Measurements from ENCODE around the gene DEXI.
A peak's percentile ranks its signal among the peaks of the same experiment; 100 is the strongest.

DEXI gene

DNA sequence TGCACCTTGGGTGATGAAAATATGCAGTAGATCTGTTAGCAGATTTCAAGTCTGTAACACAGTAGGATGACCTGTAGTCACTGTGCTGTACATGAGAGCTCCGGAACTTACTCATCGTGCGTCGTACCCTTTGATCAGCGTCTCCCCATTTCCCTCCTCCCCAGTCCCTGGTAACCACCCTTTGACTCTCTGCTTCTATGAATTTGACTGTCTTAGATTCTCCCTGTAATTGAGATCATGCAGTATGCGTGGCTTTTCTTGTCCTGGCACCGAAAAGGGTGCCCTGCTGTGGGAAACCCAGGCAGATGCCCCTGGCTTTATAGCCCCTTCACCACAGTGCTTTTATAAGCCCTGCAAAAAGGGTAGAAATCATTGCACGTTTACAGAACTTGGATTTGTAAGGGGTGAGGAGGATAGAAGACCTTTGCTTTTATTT, 22.6 kb upstream of the DEXI start:
- no peak for DNase-seq (ENCODE audit: extremely low read depth, low read depth)
- TF ChIP-seq, protein P1, sequence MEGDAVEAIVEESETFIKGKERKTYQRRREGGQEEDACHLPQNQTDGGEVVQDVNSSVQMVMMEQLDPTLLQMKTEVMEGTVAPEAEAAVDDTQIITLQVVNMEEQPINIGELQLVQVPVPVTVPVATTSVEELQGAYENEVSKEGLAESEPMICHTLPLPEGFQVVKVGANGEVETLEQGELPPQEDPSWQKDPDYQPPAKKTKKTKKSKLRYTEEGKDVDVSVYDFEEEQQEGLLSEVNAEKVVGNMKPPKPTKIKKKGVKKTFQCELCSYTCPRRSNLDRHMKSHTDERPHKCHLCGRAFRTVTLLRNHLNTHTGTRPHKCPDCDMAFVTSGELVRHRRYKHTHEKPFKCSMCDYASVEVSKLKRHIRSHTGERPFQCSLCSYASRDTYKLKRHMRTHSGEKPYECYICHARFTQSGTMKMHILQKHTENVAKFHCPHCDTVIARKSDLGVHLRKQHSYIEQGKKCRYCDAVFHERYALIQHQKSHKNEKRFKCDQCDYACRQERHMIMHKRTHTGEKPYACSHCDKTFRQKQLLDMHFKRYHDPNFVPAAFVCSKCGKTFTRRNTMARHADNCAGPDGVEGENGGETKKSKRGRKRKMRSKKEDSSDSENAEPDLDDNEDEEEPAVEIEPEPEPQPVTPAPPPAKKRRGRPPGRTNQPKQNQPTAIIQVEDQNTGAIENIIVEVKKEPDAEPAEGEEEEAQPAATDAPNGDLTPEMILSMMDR (IDR thresholded peaks at IDR 0.05; ENCODE audit: low read depth, low read length, missing control alignments), result no peak
- H3K4me3 ChIP-seq (replicated peaks; ENCODE audit: low read depth, low read length), result no peak overlapping the region

DNA sequence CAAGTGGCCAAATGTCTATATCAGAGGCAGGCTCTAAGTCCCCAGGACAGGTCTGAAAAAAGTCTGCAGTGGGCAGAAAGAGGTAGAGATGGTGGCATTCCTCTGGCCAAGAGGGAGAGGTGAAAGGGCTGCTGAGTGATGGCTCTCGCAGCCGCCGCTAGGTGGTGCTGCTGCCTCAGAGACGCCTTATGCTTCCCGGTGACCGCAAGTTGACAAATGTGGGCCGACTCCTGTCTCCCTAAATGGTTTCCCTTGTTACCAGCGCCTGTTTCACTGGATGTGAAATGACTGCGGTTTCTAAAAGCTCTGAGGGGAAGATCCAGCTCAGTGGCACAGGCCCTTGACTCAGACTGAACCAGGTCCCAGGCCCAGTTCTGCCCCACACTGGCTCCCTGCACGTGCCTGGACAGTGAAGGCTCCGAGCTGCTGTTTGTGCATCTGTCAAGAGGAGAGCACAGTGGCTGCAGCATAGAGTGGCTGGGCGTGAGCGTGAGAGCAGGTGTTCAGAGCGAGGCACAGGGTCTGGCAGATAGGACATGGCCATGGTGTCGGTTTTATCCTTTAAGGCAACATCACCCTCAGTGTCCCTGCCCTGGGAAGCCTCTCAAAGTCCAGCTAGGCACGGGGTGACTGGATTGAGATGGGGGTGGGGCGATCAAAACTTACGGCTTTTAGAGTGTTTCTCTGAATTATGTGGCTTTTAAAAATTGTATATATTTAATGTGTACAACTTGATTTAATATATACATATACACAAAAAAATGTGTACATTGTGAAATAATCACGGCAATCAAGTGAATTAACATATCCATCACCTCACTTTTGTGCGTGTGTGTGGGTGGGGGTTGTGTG, 22.0 kb upstream of the DEXI start:
- TF ChIP-seq, protein P1 (IDR thresholded peaks at IDR 0.05; ENCODE audit: low read depth, low read length, missing control alignments), result peak; percentile 98
- H3K4me3 ChIP-seq (replicated peaks; ENCODE audit: low read depth, low read length), result no peak overlapping the region
- peak; percentile 59 for DNase-seq (ENCODE audit: extremely low read depth, low read depth)

DNA sequence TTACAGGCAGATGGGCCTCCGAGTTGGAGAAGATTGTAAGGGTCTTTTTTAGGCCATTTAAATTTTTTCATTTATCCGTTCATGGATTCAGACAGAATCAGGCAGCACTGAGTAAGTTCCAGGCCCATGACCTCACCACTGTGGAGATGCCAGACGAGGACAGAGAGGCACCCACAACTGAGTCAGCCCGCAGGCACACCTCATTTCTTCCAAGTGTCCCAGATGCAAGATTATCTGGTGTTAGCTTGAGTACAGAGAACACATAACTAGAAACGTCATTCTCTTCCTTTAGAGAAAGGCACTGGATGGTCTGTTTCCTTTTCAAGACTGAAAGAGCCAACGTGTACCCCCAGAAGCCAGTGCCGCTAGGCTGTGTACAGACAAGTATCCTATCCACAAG, 19.0 kb upstream of the DEXI start:
- no peak overlapping the region for H3K4me3 ChIP-seq (replicated peaks; ENCODE audit: low read depth, low read length)
- TF ChIP-seq, protein P1 (IDR thresholded peaks at IDR 0.05; ENCODE audit: low read depth, low read length, missing control alignments), result no peak
- peak; percentile 40 for DNase-seq (ENCODE audit: extremely low read depth, low read depth)

DNA sequence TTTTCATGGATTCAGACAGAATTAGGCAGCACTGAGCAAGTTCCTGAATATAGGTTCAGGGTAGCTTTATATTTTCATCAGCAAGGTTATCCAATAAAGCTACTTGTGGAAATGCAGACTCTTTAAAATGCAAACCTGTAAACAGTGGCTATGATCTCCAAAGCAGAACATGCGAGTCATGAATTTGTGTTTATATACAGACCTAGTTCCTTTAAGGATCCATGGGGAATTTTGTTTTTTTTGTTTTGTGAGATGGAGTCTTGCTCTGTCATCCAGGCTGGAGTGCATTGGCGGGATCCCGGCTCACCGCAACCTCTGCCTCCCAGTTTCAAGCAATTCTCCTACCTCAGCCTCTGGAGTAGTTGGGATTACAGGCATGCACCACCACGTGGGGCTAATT, 16.9 kb upstream of the DEXI start:
- TF ChIP-seq, protein P1 (IDR thresholded peaks at IDR 0.05; ENCODE audit: low read depth, low read length, missing control alignments), result no peak
- DNase-seq (ENCODE audit: extremely low read depth, low read depth), result no peak
- no peak overlapping the region for H3K4me3 ChIP-seq (replicated peaks; ENCODE audit: low read depth, low read length)

DNA sequence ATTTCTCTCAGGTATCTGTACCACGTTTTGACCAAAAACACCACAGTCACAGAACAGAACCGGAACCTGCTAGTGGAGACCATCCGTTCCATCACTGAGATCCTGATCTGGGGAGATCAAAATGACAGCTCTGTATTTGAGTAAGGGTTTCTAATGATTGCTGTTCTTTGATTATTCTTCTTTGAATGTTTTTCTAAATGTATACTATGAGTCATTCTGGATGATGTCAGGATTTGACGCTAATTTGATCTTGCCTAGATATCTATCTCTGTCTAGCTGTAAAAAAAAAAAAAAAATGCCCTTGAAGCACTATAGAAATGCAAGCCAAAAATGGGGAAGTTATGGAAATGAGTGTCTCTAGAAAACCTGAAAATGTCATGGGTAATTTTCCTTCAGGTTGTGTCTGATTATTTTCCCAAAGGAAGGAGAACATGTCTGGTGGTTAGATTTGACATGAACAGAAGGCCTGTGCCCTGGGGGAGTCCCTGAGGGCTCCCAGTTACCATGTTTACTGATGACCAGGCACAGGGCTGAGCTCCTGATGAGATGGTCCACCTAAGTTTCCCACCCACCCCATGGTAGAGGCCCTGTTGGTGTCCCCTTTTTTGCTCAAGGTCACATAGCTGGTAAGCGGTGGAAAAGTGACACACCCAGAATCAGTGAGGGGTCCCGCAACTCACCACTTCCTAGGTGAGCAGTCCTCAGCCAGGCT, 15.7 kb upstream of the DEXI start:
- TF ChIP-seq, protein P1 (IDR thresholded peaks at IDR 0.05; ENCODE audit: low read depth, low read length, missing control alignments), result no peak
- no peak for DNase-seq (ENCODE audit: extremely low read depth, low read depth)

DNA sequence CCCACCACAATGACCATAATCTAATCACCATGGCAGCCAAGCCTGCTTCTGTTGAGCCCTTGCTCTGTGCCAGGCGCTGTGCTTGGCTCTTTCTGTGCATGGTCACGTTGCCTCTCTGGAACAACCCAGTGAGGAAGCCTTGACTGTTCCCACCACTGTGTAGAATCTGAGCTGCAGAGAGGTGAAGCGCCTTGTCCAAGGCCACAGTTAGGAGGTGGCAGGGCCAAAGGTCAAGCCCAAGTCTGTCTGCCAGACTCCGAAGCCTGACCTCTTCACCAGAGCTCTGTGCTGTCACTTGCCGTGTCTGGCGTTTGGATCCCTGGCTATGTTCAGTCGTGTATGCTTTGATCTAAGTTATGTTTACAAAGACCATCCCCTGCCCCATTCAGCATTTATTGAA, 12.6 kb upstream of the DEXI start:
- TF ChIP-seq, protein P1 (IDR thresholded peaks at IDR 0.05; ENCODE audit: low read depth, low read length, missing control alignments), result no peak
- DNase-seq (ENCODE audit: extremely low read depth, low read depth), result no peak
- no peak overlapping the region for H3K4me3 ChIP-seq (replicated peaks; ENCODE audit: low read depth, low read length)

More for the DNA sequence above, 15.7 kb upstream of the DEXI start:
- H3K4me3 ChIP-seq (replicated peaks; ENCODE audit: low read depth, low read length), result no peak overlapping the region
